ENCODE results near the gene HRK. TPM values are rescaled to one million over a fixed set of nuclear protein-coding genes. Genes with fewer than 3 reads are reported as not detected.

The HRK gene
- total RNA-seq, 2 donors from 2014 or later: 0.14 TPM; not detected in 1

- ATAC-seq (ENCODE audit: insufficient number of reproducible peaks, low FRiP score, low read depth) (no peak), DNase-seq (ENCODE audit: low spot score) (peak; percentile 6)
- H3K4me1 ChIP-seq (ENCODE audit: control insufficient read depth in 1 of 2, low read depth in 2 of 2): peaks cover 6 to 9% of the 10 kb centered on the region in 2 donors
- H3K27me3 ChIP-seq (replicated peaks; ENCODE audit: insufficient read depth): no peaks in the 10 kb centered on the region
- H3K4me3 ChIP-seq: peak within 1 kb of the TSS; percentile 87
- H3K36me3 ChIP-seq: no peaks in the 10 kb centered on the region
- H3K9me3 ChIP-seq: no peaks in the 10 kb centered on the region
- peak within 1 kb of the TSS; percentile 69 to 71 for H3K27ac ChIP-seq
- TF ChIP-seq CTCF (IDR thresholded peaks at IDR 0.05): no peak
Measured at GRCh38 chr12:116910645-116911451, 29.6 kb upstream of the HRK start, which contains the start of gene FBXW8. TSS of gene FBXW8 (plus strand) at chr12:116910950. CDS start at chr12:116911038, 88 bp downstream.

- no peak for ATAC-seq (ENCODE audit: insufficient number of reproducible peaks, low FRiP score, low read depth)
- H3K27ac ChIP-seq: no peak overlapping the region
Measured at GRCh38 chr12:116910280-116910644, 29.0 kb upstream of the HRK start.

GRCh38 chr12:116906285-116906684 is 25.0 kb upstream of the HRK start:
- DNase-seq (ENCODE audit: low spot score): no peak
- Histone ChIP-seq H3K4me1 (ENCODE audit: control insufficient read depth in 1 of 2, low read depth in 2 of 2) (no peaks in the 10 kb centered on the region), H3K27me3 (replicated peaks; ENCODE audit: insufficient read depth) (no peaks in the 10 kb centered on the region), H3K27ac (no peak overlapping the region), H3K4me3 (no peak overlapping the region), H3K36me3 (no peaks in the 10 kb centered on the region), H3K9me3 (no peaks in the 10 kb centered on the region)
- TF ChIP-seq CTCF (IDR thresholded peaks at IDR 0.05): no peak
- no peak for ATAC-seq (ENCODE audit: insufficient number of reproducible peaks, low FRiP score, low read depth)

More at GRCh38 chr12:116910280-116910644, 29.0 kb upstream of the HRK start:
- H3K27me3 ChIP-seq (replicated peaks; ENCODE audit: insufficient read depth): no peaks in the 10 kb centered on the region
- H3K36me3 ChIP-seq: no peaks in the 10 kb centered on the region
- H3K4me1 ChIP-seq (ENCODE audit: control insufficient read depth in 1 of 2, low read depth in 2 of 2): peaks cover 6 to 9% of the 10 kb centered on the region in 2 donors
- DNase-seq (ENCODE audit: low spot score): no peak
- no peaks in the 10 kb centered on the region for H3K9me3 ChIP-seq
- H3K4me3 ChIP-seq: peak overlapping the region; percentile 87
- no peak for TF ChIP-seq CTCF (IDR thresholded peaks at IDR 0.05)

- Histone ChIP-seq H3K4me1 (ENCODE audit: control insufficient read depth in 1 of 2, low read depth in 2 of 2) (no peaks in the 10 kb centered on the region), H3K4me3 (no peak overlapping the region), H3K9me3 (no peaks in the 10 kb centered on the region), H3K27me3 (replicated peaks; ENCODE audit: insufficient read depth) (no peaks in the 10 kb centered on the region), H3K27ac (no peak overlapping the region), H3K36me3 (no peaks in the 10 kb centered on the region)
- ATAC-seq (ENCODE audit: insufficient number of reproducible peaks, low FRiP score, low read depth) (no peak), DNase-seq (ENCODE audit: low spot score) (no peak)
- no peak for TF ChIP-seq CTCF (IDR thresholded peaks at IDR 0.05)
Measured at GRCh38 chr12:116903818-116904217, 22.6 kb upstream of the HRK start.

- H3K4me1 ChIP-seq (ENCODE audit: control insufficient read depth in 1 of 2, low read depth in 2 of 2): no peaks in the 10 kb centered on the region
- ATAC-seq (ENCODE audit: insufficient number of reproducible peaks, low FRiP score, low read depth): no peak
- DNase-seq (ENCODE audit: low spot score): no peak
- no peaks in the 10 kb centered on the region for H3K27me3 ChIP-seq (replicated peaks; ENCODE audit: insufficient read depth)
- no peak for TF ChIP-seq CTCF (IDR thresholded peaks at IDR 0.05)
- H3K4me3 ChIP-seq: no peak overlapping the region
- H3K36me3 ChIP-seq: no peaks in the 10 kb centered on the region
- H3K27ac ChIP-seq: no peak overlapping the region
- no peaks in the 10 kb centered on the region for H3K9me3 ChIP-seq
Measured at GRCh38 chr12:116901612-116902011, 20.4 kb upstream of the HRK start.
